HepG2 (cell line): ENCODE data around the gene IL1RL1. TPM values are rescaled to one million over a fixed set of nuclear protein-coding genes. Genes with fewer than 3 reads are reported as not detected.

Experiments used
- ATAC-seq: fragments of 200-7000 bp; cut with Tn5 transposase; 3 replicates; pipeline ENCODE4 v1.9.1; 2020; ENCODE audit warnings: mild to moderate bottlenecking, moderate library complexity
- BruUV-seq: library from RNA; stranded (reverse); fragments of 400-500 nt; replicated peaks from 2 replicates; lab custom pipeline; 2021; lab: Mats Ljungman, UMichigan
- CTCF ChIA-PET: fragments of 300-600 bp; formaldehyde crosslinking; extraction: SDS; loops from one replicate; lab custom pipeline; 2021; ENCODE audit warnings: low total read pairs, inconsistent platforms, low intra/inter-chr PET ratio; lab: Yijun Ruan, JAX
- POLR2A ChIA-PET: fragments of 350-600 bp; sonication (Branson Sonifier 250); formaldehyde crosslinking; loops from one replicate; lab custom pipeline; 2020; ENCODE audit warnings: antibody characterized with exemption, inconsistent platforms; lab: Yijun Ruan, JAX
- DNase-seq: peaks from one replicate; pipeline ENCODE4 v3.0.0-alpha.2; 2015; ENCODE audit warnings: low spot score
- FAIRE-seq: peaks from 3 replicates; lab custom pipeline; 2011; peaks lifted over from hg19 to GRCh38; lab: Jason Lieb, UNC
- H2AFZ ChIP-seq: one replicate; pipeline ENCODE4 v1.6.1; 2011; ENCODE audit warnings: low read length, inconsistent platforms
- H3K27ac ChIP-seq: fragments of 300-600 bp; 3 replicates; pipeline ENCODE4 v1.8.0; 2011; ENCODE audit warnings: mixed run types, mild to moderate bottlenecking, mixed read lengths, low read length, inconsistent platforms; ENCODE audit not compliant: insufficient read depth; ENCODE audit errors: extremely low read length
- H3K27me3 ChIP-seq, 2 experiments: fragments of 200-600 bp in 1 of 2; 2 replicates in 1 of 2; 3 replicates in 1 of 2; pipeline versions ENCODE4 v1.6.0 to v1.8.0; 2011; ENCODE audit warnings: low read length in 2 of 2, mild to moderate bottlenecking in 2 of 2, moderate library complexity in 2 of 2, inconsistent platforms in 1 of 2; ENCODE audit not compliant: insufficient read depth in 2 of 2, control insufficient read depth in 1 of 2
- H3K36me3 ChIP-seq, 2 experiments: fragments of 200-600 bp in 1 of 2; replicated peaks in 1 of 2; 2 replicates in 1 of 2; 3 replicates in 1 of 2; pipeline versions ENCODE4 v1.5.1 to v1.8.0; 2011; ENCODE audit warnings: low read length in 2 of 2, inconsistent platforms in 1 of 2; ENCODE audit not compliant: insufficient read depth in 2 of 2, control insufficient read depth in 1 of 2
- H3K4me1 ChIP-seq: 2 replicates; pipeline ENCODE4 v1.5.1; 2012; ENCODE audit warnings: low read length, inconsistent platforms; ENCODE audit not compliant: insufficient read depth
- H3K4me2 ChIP-seq: 2 replicates; pipeline ENCODE4 v1.6.0; 2011; ENCODE audit warnings: low read depth, low read length, inconsistent platforms
- H3K4me3 ChIP-seq, 3 experiments: fragments of 200-600 bp in 1 of 3; sonication (generic), shearing (Covaris generic) in 1 of 3; replicated peaks in 1 of 3; 2 replicates each; pipeline ENCODE4 v1.5.1; 2011 to 2016; ENCODE audit warnings: low read length in 3 of 3, inconsistent platforms in 2 of 3, low read depth in 2 of 3, mild to moderate bottlenecking in 2 of 3, control low read depth in 1 of 3, mixed read lengths in 1 of 3; ENCODE audit not compliant: insufficient read depth in 1 of 3
- H3K79me2 ChIP-seq: one replicate; pipeline ENCODE4 v1.6.1; 2011; ENCODE audit warnings: low read length, inconsistent platforms; ENCODE audit not compliant: insufficient read depth
- H3K9ac ChIP-seq: 2 replicates; pipeline ENCODE4 v1.6.0; 2011; ENCODE audit warnings: mild to moderate bottlenecking, low read depth, low read length, inconsistent platforms; ENCODE audit not compliant: insufficient read depth
- H3K9me3 ChIP-seq: 2 replicates; pipeline ENCODE4 v1.5.1; 2012; ENCODE audit warnings: mild to moderate bottlenecking, low read length
- H4K20me1 ChIP-seq: 2 replicates; pipeline ENCODE4 v1.6.0; 2011; ENCODE audit warnings: inconsistent platforms, mild to moderate bottlenecking, low read length, moderate library complexity; ENCODE audit not compliant: insufficient read depth
- CREB1 ChIP-seq, 2 experiments: fragments of 450-650 bp in 1 of 2; IDR thresholded peaks; 2 replicates each; pipeline ENCODE4 v1.6.1; 2016 to 2017; ENCODE audit warnings: control low read depth in 1 of 2, mild to moderate bottlenecking in 1 of 2, missing compliant biosample characterization in 1 of 2, missing genetic modification characterization in 1 of 2
- FOXA3 ChIP-seq: IDR thresholded peaks from 2 replicates; pipeline ENCODE4 v1.6.1; 2016; ENCODE audit warnings: missing genetic modification reagents, missing compliant biosample characterization
- GATA4 ChIP-seq: sonication (generic); IDR thresholded peaks from 2 replicates; pipeline ENCODE4 v1.6.1; 2016; ENCODE audit warnings: antibody characterized with exemption, low read depth, borderline replicate concordance
- MAFK ChIP-seq, 2 experiments: IDR thresholded peaks in 1 of 2; conservative IDR thresholded peaks in 1 of 2; 2 replicates each; pipeline ENCODE4 v1.6.1; 2011; ENCODE audit warnings: improper control_type of control experiment in 2 of 2, low read length in 2 of 2
- NKX3-1 ChIP-seq: sonication (generic); formaldehyde crosslinking; IDR thresholded peaks from 2 replicates; pipeline ENCODE4 v1.5.0; 2020; ENCODE audit warnings: missing genetic modification reagents
- POGZ ChIP-seq: sonication (generic); formaldehyde crosslinking; IDR thresholded peaks from 2 replicates; pipeline ENCODE4 v1.4.0; 2020; ENCODE audit warnings: mild to moderate bottlenecking, missing genetic modification reagents
- POLR2G ChIP-seq: fragments of 200-400 bp; formaldehyde crosslinking; IDR thresholded peaks from 2 replicates; pipeline ENCODE4 v1.6.1; 2018; ENCODE audit warnings: mild to moderate bottlenecking, low read depth, low read length, moderate library complexity
- RAD21 ChIP-seq: fragments of 450-650 bp; formaldehyde crosslinking; IDR thresholded peaks from 2 replicates; pipeline ENCODE4 v1.5.0; 2020; ENCODE audit warnings: mild to moderate bottlenecking
- REXO4 ChIP-seq: sonication (generic); formaldehyde crosslinking; IDR thresholded peaks from 2 replicates; pipeline ENCODE4 v1.8.0; 2022; ENCODE audit warnings: missing genetic modification reagents, mild to moderate bottlenecking, borderline replicate concordance
- SETDB1 ChIP-seq: sonication (generic); formaldehyde crosslinking; IDR thresholded peaks from 2 replicates; pipeline ENCODE4 v1.5.1; 2020; ENCODE audit warnings: missing genetic modification reagents, mild to moderate bottlenecking, borderline replicate concordance
- ZBTB7A ChIP-seq: sonication (generic); formaldehyde crosslinking; IDR thresholded peaks from 2 replicates; pipeline ENCODE4 v1.8.0; 2022; ENCODE audit warnings: mild to moderate bottlenecking, missing genetic modification reagents
- ZFP82 ChIP-seq: sonication (generic); formaldehyde crosslinking; IDR thresholded peaks from 2 replicates; pipeline ENCODE4 v1.5.1; 2020; ENCODE audit warnings: mild to moderate bottlenecking, missing genetic modification reagents, borderline replicate concordance
- ZFX ChIP-seq: sonication (generic); formaldehyde crosslinking; IDR thresholded peaks from 2 replicates; pipeline ENCODE4 v1.4.0; 2020; ENCODE audit warnings: mild to moderate bottlenecking, low read depth, missing genetic modification reagents, moderate library complexity
- ZNF326 ChIP-seq: sonication (generic); formaldehyde crosslinking; IDR thresholded peaks from 2 replicates; pipeline ENCODE4 v1.4.0; 2020; ENCODE audit warnings: missing genetic modification reagents, borderline replicate concordance
- ZNF724P ChIP-seq: sonication (generic); formaldehyde crosslinking; IDR thresholded peaks from 2 replicates; pipeline ENCODE4 v1.8.0; 2022; ENCODE audit warnings: missing genetic modification reagents, borderline replicate concordance
- ZNF792 ChIP-seq: IDR thresholded peaks from 2 replicates; pipeline ENCODE4 v1.6.1; 2016
- WGBS: methylation state at CpG from one replicate; pipeline ENCODE4 v1.1.6; 2017; ENCODE audit warnings: low lambda C conversion rate; 5-methylcytosine and 5-hydroxymethylcytosine counted together
- in situ Hi-C: cut with HindIII; loops from 2 replicates; pipeline ENCODE4 v1.10.0; 2017; ENCODE audit warnings: low pct_unique_long_range_greater_than_20kb; ENCODE audit not compliant: extremely low pct_ligation_motif_present
- intact Hi-C: fragments of 100-400 bp; cut with micrococcal nuclease; formaldehyde crosslinking; loops from one replicate; pipeline ENCODE4 v1.10.0; 2022; ENCODE audit not compliant: unreplicated experiment
- polyA plus RNA-seq, 8 experiments: library from polyadenylated mRNA; depleted of rRNA in 3 of 8; stranded (reverse) in 7 of 8; unstranded in 1 of 8; fragments of >200 nt; fragmentation: Illumina TruSeq in 4 of 8; extraction: Trizol in 4 of 8; gene quantifications; 2 replicates each; pipeline versions ENCODE4 v1.2.1 to v1.2.3, GENCODE V29; 2011 to 2016; ENCODE audit warnings: low read depth in 4 of 8, missing spikeins in 1 of 8, mixed read lengths in 1 of 8; ENCODE audit not compliant: insufficient read depth in 1 of 8
- total RNA-seq, 5 experiments: library from RNA; depleted of rRNA; stranded (reverse); fragments of >200 nt; fragmentation: Illumina TruSeq; extraction: Trizol; gene quantifications; 2 replicates each; pipeline ENCODE4 v1.2.3, GENCODE V29; 2016; ENCODE audit warnings: low read depth in 1 of 5
- TF ChIP-seq, protein P1 (sequence below): sonication (generic); formaldehyde crosslinking; IDR thresholded peaks from 2 replicates; pipeline ENCODE4 v1.8.0; 2022; ENCODE audit warnings: missing genetic modification reagents, mild to moderate bottlenecking, inconsistent platforms, borderline replicate concordance
- TF ChIP-seq, protein P2 (sequence below): sonication (generic); formaldehyde crosslinking; IDR thresholded peaks from 2 replicates; pipeline ENCODE4 v1.9.0; 2021; ENCODE audit warnings: missing genetic modification reagents, mild to moderate bottlenecking, borderline replicate concordance

The IL1RL1 gene
- total and polyA plus RNA-seq, 2 of the 13 experiments (the other 11 are each of a cell fraction or from before 2014, with no cell fraction given): 0.02 to 0.03 TPM

DNA sequence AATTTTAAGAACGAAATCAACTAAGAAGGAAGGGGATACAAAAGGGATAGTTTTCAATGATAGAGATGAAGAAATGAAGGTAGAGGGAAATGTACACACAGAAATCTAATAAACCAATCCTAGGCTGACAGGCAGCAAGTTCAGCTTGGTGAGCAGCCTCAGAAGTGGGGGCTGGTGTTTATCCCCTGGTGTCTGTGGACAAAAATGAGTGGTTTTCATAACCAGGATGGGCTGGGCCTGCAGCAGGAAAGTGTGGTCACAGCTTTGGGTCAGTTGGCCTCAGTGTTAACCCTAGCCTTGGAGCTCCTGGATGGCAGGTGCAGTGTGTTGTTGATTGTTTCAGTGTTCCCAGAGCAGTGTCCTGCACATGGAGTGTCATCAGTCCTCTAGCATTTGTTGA, 58.5 kb downstream of the IL1RL1 start:
- no peak overlapping the region for H3K27ac ChIP-seq
- H3K4me1 ChIP-seq: no peaks in the 10 kb centered on the region
- H3K4me2 ChIP-seq: no peak overlapping the region
- H2AFZ ChIP-seq: no peak overlapping the region
- H3K36me3 ChIP-seq: no peaks in the 10 kb centered on the region
- FAIRE-seq (no peak), ATAC-seq (no peak), DNase-seq (no peak)
- in situ Hi-C loops: no loop called here
- ChIA-PET POLR2A (no interaction called here), CTCF (no interaction called here)
- H3K9me3 ChIP-seq: peaks cover 21% of the 10 kb centered on the region
- intact Hi-C loops: no loop called here
- BruUV-seq: no TSS peak
- 2% methylated on average over 1 of the region's 1 CpG for WGBS
- H3K27me3 ChIP-seq: no peaks in the 10 kb centered on the region
- no peaks in the 10 kb centered on the region for H3K79me2 ChIP-seq
- no peak overlapping the region for H3K4me3 ChIP-seq
- no peaks in the 10 kb centered on the region for H4K20me1 ChIP-seq
- H3K9ac ChIP-seq: no peak overlapping the region
- TF ChIP-seq POGZ: no peak
- no peak for TF ChIP-seq ZFP82 (CRISPR knock-in tag)
- no peak for TF ChIP-seq ZFX (CRISPR knock-in tag)
- no peak for TF ChIP-seq ZNF724P (CRISPR knock-in tag)

DNA sequence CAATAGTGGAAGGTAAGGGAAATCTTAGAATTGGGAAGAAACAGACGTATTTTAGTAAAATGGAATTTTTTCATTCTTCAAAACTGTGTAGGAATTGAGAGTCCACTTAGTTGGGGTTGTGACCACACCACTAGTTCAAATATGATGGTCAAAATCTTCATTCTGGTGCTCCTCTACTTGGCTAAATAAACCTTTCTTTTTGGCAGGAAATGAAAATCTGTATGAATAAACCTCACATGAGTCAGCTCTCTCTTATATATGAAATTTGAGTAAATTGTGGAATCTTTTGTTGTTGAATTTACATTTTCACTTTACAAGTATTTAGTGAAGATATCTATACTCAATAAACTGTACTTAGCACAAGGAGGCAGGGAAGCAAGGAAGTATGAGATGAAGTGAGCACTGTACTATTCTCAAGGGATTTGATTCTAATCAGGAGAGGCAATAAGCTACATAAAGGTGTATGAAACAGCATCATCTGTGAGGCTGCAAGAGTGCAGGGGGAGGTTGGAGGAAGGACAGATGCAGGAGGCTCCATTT, 64.8 kb downstream of the IL1RL1 start:
- in situ Hi-C loops: no loop called here
- Histone ChIP-seq H4K20me1 (no peaks in the 10 kb centered on the region), H3K27ac (no peak overlapping the region), H2AFZ (no peak overlapping the region), H3K27me3 (no peaks in the 10 kb centered on the region; a peak in 1 of 5 replicates), H3K9me3 (no peaks in the 10 kb centered on the region), H3K79me2 (no peaks in the 10 kb centered on the region), H3K9ac (no peak overlapping the region), H3K36me3 (no peaks in the 10 kb centered on the region), H3K4me2 (no peak overlapping the region), H3K4me1 (no peaks in the 10 kb centered on the region), H3K4me3 (no peak overlapping the region)
- intact Hi-C loops: no loop called here
- ChIA-PET CTCF (no interaction called here), POLR2A (no interaction called here)
- BruUV-seq: no TSS peak
- FAIRE-seq (no peak), ATAC-seq (no peak), DNase-seq (no peak)
- WGBS: 0% methylated on average over 1 of the region's 1 CpG
- TF ChIP-seq ZBTB7A (CRISPR knock-in tag) (no peak), NKX3-1 (CRISPR knock-in tag) (no peak), FOXA3 (CRISPR knock-in tag) (no peak), RAD21 (CRISPR knock-in tag) (no peak), CREB1 (IDR thresholded peaks at IDR 0.05) (no peak), CREB1 (CRISPR knock-in tag; IDR thresholded peaks at IDR 0.05) (no peak), REXO4 (CRISPR knock-in tag) (no peak), POLR2G (no peak), ZNF792 (CRISPR knock-in tag) (no peak), SETDB1 (CRISPR knock-in tag) (no peak), ZNF326 (CRISPR knock-in tag) (no peak), MAFK (conservative IDR thresholded peaks at IDR 0.05 in 1 of 2, IDR thresholded peaks at IDR 0.05 in 1 of 2; ENCODE audit: low read length in 2 of 2) (no peak), GATA4 (no peak)
- TF ChIP-seq, protein P1, sequence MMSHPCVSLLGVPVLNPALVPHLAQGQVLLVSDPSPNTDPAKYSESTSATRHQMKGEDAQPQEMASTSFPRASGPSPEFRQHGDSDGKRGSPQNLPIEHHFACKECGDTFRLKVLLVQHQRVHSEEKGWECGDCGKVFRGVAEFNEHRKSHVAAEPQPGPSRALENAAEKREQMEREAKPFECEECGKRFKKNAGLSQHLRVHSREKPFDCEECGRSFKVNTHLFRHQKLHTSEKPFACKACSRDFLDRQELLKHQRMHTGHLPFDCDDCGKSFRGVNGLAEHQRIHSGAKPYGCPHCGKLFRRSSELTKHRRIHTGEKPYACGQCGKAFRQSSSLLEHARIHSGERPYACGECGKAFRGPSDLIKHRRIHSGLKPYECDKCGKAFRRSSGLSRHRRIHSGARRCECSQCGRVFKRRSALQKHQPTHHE (CRISPR knock-in tag): no peak
- TF ChIP-seq, protein P2, sequence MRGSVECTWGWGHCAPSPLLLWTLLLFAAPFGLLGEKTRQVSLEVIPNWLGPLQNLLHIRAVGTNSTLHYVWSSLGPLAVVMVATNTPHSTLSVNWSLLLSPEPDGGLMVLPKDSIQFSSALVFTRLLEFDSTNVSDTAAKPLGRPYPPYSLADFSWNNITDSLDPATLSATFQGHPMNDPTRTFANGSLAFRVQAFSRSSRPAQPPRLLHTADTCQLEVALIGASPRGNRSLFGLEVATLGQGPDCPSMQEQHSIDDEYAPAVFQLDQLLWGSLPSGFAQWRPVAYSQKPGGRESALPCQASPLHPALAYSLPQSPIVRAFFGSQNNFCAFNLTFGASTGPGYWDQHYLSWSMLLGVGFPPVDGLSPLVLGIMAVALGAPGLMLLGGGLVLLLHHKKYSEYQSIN (CRISPR knock-in tag): no peak
